HEK293 (cell line): ENCODE results near the gene ING5.

ENCODE experiments used
- ZNF19 ChIP-seq: fragments of 450-650 bp; formaldehyde crosslinking; IDR thresholded peaks from 2 replicates; pipeline ENCODE4; 2016; ENCODE audit warnings: missing biosample characterization, missing genetic modification characterization, low read depth
- ZNF2 ChIP-seq: fragments of 450-650 bp; formaldehyde crosslinking; IDR thresholded peaks from 2 replicates; pipeline ENCODE4 v1.5.1; 2016; ENCODE audit warnings: missing biosample characterization, missing genetic modification characterization
- ZNF311 ChIP-seq: fragments of 450-650 bp; formaldehyde crosslinking; IDR thresholded peaks from 2 replicates; pipeline ENCODE4 v1.5.1; 2017; ENCODE audit warnings: missing biosample characterization, missing genetic modification characterization, borderline replicate concordance
- ZNF341 ChIP-seq: fragments of 450-650 bp; formaldehyde crosslinking; IDR thresholded peaks from 2 replicates; pipeline ENCODE4; 2016; ENCODE audit warnings: low read depth, missing biosample characterization, missing genetic modification characterization
- ZNF350 ChIP-seq: fragments of 450-650 bp; formaldehyde crosslinking; IDR thresholded peaks from 2 replicates; pipeline ENCODE4 v1.5.0; 2017; ENCODE audit warnings: missing biosample characterization, mild to moderate bottlenecking, missing genetic modification characterization
- ZNF510 ChIP-seq: fragments of 450-650 bp; formaldehyde crosslinking; IDR thresholded peaks from 2 replicates; pipeline ENCODE4 v1.5.1; 2018; ENCODE audit warnings: mild to moderate bottlenecking, missing genetic modification characterization, missing biosample characterization; ENCODE audit not compliant: insufficient replicate concordance
- ZNF549 ChIP-seq: fragments of 450-650 bp; IDR thresholded peaks from 2 replicates; pipeline ENCODE4 v1.5.1; 2018; ENCODE audit warnings: missing biosample characterization, missing genetic modification characterization, mild to moderate bottlenecking, inconsistent platforms, moderate library complexity
- ZNF558 ChIP-seq: fragments of 450-650 bp; formaldehyde crosslinking; IDR thresholded peaks from 2 replicates; pipeline ENCODE4 v1.5.1; 2016; ENCODE audit warnings: missing biosample characterization, missing genetic modification characterization
- ZNF585B ChIP-seq: fragments of 450-650 bp; formaldehyde crosslinking; IDR thresholded peaks from 2 replicates; pipeline ENCODE4 v1.5.1; 2016; ENCODE audit warnings: missing biosample characterization, missing genetic modification characterization
- TF ChIP-seq, protein P1 (sequence below): fragments of 450-650 bp; formaldehyde crosslinking; IDR thresholded peaks from 2 replicates; pipeline ENCODE4 v1.5.1; 2016; ENCODE audit warnings: missing biosample characterization, missing genetic modification characterization
- TF ChIP-seq, protein P2 (sequence below): IDR thresholded peaks from 2 replicates; pipeline ENCODE4 v1.6.1; 2011; ENCODE audit warnings: mild to moderate bottlenecking, low read depth, low read length, borderline replicate concordance

DNA sequence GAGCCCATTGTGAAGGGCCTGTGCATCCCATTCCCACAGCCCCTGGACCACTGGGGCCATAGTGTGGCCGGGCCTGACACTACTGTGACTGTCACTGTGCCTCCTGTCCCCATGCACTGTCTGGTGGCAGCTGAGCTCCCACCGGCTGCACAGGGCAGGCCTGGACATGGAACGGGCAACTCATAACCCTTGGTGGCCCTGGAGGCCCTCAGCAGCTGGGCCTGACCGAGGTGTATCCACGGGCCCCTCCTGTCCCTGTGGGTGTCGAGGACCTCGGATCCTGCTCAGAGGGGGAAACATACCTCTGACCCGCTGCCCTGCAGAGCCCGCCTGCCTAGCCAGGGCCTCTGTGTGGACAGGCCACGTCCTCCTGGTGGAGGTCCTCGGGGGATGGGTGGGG lies 67.0 kb downstream of the ING5 start:
- TF ChIP-seq ZNF19 (tag by site-specific recombination) (no peak), ZNF510 (tag by site-specific recombination) (no peak), ZNF585B (tag by site-specific recombination) (no peak), ZNF549 (tag by site-specific recombination) (no peak), ZNF350 (tag by site-specific recombination) (no peak), ZNF311 (tag by site-specific recombination) (no peak), ZNF341 (tag by site-specific recombination) (no peak), ZNF558 (tag by site-specific recombination) (no peak), ZNF2 (tag by site-specific recombination) (no peak)
- TF ChIP-seq, protein P1, sequence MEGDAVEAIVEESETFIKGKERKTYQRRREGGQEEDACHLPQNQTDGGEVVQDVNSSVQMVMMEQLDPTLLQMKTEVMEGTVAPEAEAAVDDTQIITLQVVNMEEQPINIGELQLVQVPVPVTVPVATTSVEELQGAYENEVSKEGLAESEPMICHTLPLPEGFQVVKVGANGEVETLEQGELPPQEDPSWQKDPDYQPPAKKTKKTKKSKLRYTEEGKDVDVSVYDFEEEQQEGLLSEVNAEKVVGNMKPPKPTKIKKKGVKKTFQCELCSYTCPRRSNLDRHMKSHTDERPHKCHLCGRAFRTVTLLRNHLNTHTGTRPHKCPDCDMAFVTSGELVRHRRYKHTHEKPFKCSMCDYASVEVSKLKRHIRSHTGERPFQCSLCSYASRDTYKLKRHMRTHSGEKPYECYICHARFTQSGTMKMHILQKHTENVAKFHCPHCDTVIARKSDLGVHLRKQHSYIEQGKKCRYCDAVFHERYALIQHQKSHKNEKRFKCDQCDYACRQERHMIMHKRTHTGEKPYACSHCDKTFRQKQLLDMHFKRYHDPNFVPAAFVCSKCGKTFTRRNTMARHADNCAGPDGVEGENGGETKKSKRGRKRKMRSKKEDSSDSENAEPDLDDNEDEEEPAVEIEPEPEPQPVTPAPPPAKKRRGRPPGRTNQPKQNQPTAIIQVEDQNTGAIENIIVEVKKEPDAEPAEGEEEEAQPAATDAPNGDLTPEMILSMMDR (tag by site-specific recombination), result no peak
- TF ChIP-seq, protein P2, sequence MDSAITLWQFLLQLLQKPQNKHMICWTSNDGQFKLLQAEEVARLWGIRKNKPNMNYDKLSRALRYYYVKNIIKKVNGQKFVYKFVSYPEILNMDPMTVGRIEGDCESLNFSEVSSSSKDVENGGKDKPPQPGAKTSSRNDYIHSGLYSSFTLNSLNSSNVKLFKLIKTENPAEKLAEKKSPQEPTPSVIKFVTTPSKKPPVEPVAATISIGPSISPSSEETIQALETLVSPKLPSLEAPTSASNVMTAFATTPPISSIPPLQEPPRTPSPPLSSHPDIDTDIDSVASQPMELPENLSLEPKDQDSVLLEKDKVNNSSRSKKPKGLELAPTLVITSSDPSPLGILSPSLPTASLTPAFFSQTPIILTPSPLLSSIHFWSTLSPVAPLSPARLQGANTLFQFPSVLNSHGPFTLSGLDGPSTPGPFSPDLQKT, result no peak
